HepG2 (cell line): ENCODE data around the gene CTDP1. TPM values are rescaled to one million over a fixed set of nuclear protein-coding genes. Genes with fewer than 3 reads are reported as not detected.
A peak's percentile ranks its signal among the peaks of the same experiment; 100 is the strongest.

ENCODE experiments used
- HBP1 ChIP-seq: IDR thresholded peaks from 2 replicates; pipeline ENCODE4 v1.6.1; 2016; ENCODE audit warnings: low read depth, control low read depth
- HMG20A ChIP-seq: IDR thresholded peaks from 2 replicates; pipeline ENCODE4 v1.6.1; 2016; ENCODE audit warnings: borderline replicate concordance
- IRF1 ChIP-seq: sonication (generic); formaldehyde crosslinking; IDR thresholded peaks from 2 replicates; pipeline ENCODE4 v1.4.0; 2020; ENCODE audit warnings: low read depth, mild to moderate bottlenecking, missing genetic modification reagents
- KAT8 ChIP-seq: IDR thresholded peaks from 2 replicates; pipeline ENCODE4 v1.6.1; 2016; ENCODE audit warnings: missing genetic modification reagents, missing compliant biosample characterization
- KDM2A ChIP-seq: sonication (generic); formaldehyde crosslinking; IDR thresholded peaks from 2 replicates; pipeline ENCODE4 v1.4.0; 2020; ENCODE audit warnings: low read depth, missing genetic modification reagents, borderline replicate concordance
- NFKBIZ ChIP-seq: IDR thresholded peaks from 2 replicates; pipeline ENCODE4 v1.6.1; 2018; ENCODE audit warnings: missing genetic modification reagents, missing compliant biosample characterization
- PRDM10 ChIP-seq: sonication (generic); formaldehyde crosslinking; IDR thresholded peaks from 2 replicates; pipeline ENCODE4 v1.4.0; 2020; ENCODE audit warnings: low read depth, missing genetic modification reagents
- RXRB ChIP-seq: IDR thresholded peaks from 2 replicates; pipeline ENCODE4 v1.6.1; 2016; ENCODE audit warnings: borderline replicate concordance, missing genetic modification reagents, missing compliant biosample characterization
- SIN3B ChIP-seq: fragments of 150-350 bp; IDR thresholded peaks from 2 replicates; pipeline ENCODE4 v1.6.1; 2014; ENCODE audit warnings: low read length
- SKIL ChIP-seq: sonication (generic); formaldehyde crosslinking; IDR thresholded peaks from 2 replicates; pipeline ENCODE4 v1.8.0; 2022; ENCODE audit warnings: missing genetic modification reagents, mild to moderate bottlenecking, moderate library complexity, borderline replicate concordance
- SMAD9 ChIP-seq: sonication (generic); formaldehyde crosslinking; IDR thresholded peaks from 2 replicates; pipeline ENCODE4 v1.5.1; 2020; ENCODE audit warnings: mild to moderate bottlenecking, missing genetic modification reagents
- SMC3 ChIP-seq: IDR thresholded peaks from 2 replicates; pipeline ENCODE4 v1.6.1; 2011; ENCODE audit warnings: low read length, improper control_type of control experiment
- ZFX ChIP-seq: sonication (generic); formaldehyde crosslinking; IDR thresholded peaks from 2 replicates; pipeline ENCODE4 v1.4.0; 2020; ENCODE audit warnings: mild to moderate bottlenecking, low read depth, missing genetic modification reagents, moderate library complexity
- ZNF792 ChIP-seq: IDR thresholded peaks from 2 replicates; pipeline ENCODE4 v1.6.1; 2016
- ZSCAN12 ChIP-seq: sonication (generic); formaldehyde crosslinking; IDR thresholded peaks from 2 replicates; pipeline ENCODE4 v1.9.0; 2021; ENCODE audit warnings: mild to moderate bottlenecking, missing genetic modification reagents
- polyA plus RNA-seq, 8 experiments: library from polyadenylated mRNA; depleted of rRNA in 3 of 8; stranded (reverse) in 7 of 8; unstranded in 1 of 8; fragments of >200 nt; fragmentation: Illumina TruSeq in 4 of 8; extraction: Trizol in 4 of 8; gene quantifications; 2 replicates each; pipeline versions ENCODE4 v1.2.1 to v1.2.3, GENCODE V29; 2011 to 2016; ENCODE audit warnings: low read depth in 4 of 8, missing spikeins in 1 of 8, mixed read lengths in 1 of 8; ENCODE audit not compliant: insufficient read depth in 1 of 8
- total RNA-seq, 5 experiments: library from RNA; depleted of rRNA; stranded (reverse); fragments of >200 nt; fragmentation: Illumina TruSeq; extraction: Trizol; gene quantifications; 2 replicates each; pipeline ENCODE4 v1.2.3, GENCODE V29; 2016; ENCODE audit warnings: low read depth in 1 of 5
- TF ChIP-seq, protein P1 (sequence below): sonication (generic); formaldehyde crosslinking; IDR thresholded peaks from 2 replicates; pipeline ENCODE4 v1.4.0; 2020; ENCODE audit warnings: missing genetic modification reagents, mild to moderate bottlenecking, borderline replicate concordance
- TF ChIP-seq, protein P2 (sequence below): sonication (generic); formaldehyde crosslinking; IDR thresholded peaks from 2 replicates; pipeline ENCODE4 v1.9.0; 2021; ENCODE audit warnings: missing genetic modification reagents, borderline replicate concordance

CTDP1 gene
- total and polyA plus RNA-seq, 2 of the 13 experiments (the other 11 are each of a cell fraction or from before 2014, with no cell fraction given): 6.9 to 11.0 TPM

DNA sequence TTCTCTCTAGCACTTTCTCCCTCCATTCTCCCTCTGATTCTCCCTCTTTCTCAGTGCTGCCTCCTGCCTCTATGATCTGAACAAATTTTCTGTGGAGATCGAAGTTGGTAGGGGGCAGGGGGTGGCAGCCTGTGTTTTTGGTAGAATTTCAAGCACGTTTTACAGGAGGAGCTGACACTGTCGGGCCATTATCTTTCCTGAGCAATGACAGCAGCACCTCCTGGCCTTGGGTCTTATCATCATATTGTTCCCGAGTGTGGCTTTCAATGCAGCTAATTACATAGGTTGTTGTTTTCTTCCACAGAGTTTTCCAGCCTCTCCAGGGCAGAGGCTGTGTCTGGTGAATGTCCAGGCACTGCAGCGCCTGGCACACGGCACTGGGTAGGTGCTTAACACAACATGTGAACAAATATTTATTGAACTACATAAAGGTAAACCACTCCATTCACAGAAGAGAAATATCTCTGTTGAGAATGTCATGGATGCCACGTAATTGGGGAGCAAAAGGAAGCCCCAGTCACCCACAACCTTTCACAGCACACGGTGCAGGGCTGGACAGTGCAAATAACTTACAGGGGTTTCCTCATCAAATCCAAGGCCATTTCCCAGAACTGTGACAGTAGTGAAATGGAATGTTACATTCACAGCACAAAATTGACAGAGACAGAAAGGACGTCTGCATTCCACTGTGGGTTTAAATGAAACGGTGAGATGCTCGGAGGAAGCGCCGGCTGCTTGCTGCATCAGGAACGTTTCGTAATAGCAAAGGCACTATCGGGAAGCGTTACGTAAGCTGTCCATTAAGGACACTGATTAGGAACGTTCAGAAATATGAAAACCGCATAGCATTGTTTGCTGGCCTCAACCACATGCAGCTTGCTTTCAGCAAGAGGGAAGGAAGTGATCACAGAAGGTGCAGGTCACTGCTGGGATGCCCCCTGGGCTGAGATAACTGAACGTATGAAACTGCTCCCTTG is 111.7 kb downstream of the CTDP1 start (continued):
- TF ChIP-seq, protein P1, sequence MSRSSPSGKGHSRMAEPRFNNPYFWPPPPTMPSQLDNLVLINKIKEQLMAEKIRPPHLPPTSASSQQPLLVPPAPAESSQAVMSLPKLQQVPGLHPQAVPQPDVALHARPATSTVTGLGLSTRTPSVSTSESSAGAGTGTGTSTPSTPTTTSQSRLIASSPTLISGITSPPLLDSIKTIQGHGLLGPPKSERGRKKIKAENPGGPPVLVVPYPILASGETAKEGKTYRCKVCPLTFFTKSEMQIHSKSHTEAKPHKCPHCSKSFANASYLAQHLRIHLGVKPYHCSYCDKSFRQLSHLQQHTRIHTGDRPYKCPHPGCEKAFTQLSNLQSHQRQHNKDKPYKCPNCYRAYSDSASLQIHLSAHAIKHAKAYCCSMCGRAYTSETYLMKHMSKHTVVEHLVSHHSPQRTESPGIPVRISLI (CRISPR knock-in tag): no peak
- peak; percentile 81 for TF ChIP-seq SKIL
- peak; percentile 83 for TF ChIP-seq ZNF792 (CRISPR knock-in tag)
- peak; percentile 65; the same call in 1 of the 2 replicates for TF ChIP-seq KAT8
- peak; percentile 98 for TF ChIP-seq NFKBIZ
- TF ChIP-seq SIN3B: no peak
- TF ChIP-seq ZSCAN12 (CRISPR knock-in tag): no peak
- no peak for TF ChIP-seq IRF1 (CRISPR knock-in tag)
- TF ChIP-seq ZFX: 0 out of 2 replicates have a peak, but pooled peaks have one; percentile 18
- TF ChIP-seq, protein P2, sequence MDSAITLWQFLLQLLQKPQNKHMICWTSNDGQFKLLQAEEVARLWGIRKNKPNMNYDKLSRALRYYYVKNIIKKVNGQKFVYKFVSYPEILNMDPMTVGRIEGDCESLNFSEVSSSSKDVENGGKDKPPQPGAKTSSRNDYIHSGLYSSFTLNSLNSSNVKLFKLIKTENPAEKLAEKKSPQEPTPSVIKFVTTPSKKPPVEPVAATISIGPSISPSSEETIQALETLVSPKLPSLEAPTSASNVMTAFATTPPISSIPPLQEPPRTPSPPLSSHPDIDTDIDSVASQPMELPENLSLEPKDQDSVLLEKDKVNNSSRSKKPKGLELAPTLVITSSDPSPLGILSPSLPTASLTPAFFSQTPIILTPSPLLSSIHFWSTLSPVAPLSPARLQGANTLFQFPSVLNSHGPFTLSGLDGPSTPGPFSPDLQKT: no peak
- TF ChIP-seq HBP1: peak; percentile 43; the same call in 1 of the 2 replicates
- TF ChIP-seq KDM2A (CRISPR knock-in tag): peak; percentile 46; the same call in 1 of the 2 replicates
- TF ChIP-seq PRDM10 (CRISPR knock-in tag): peak; percentile 75; the same call in 1 of the 2 replicates
- peak; percentile 89 for TF ChIP-seq HMG20A (CRISPR knock-in tag)
- 0 out of 2 replicates have a peak, but pooled peaks have one; percentile 22 for TF ChIP-seq SMC3
- no peak for TF ChIP-seq SMAD9 (CRISPR knock-in tag)
- peak; percentile 87 for TF ChIP-seq RXRB (CRISPR knock-in tag)
